HG03108 (cell line): ENCODE results near the gene RNF141.

Experiments
- ATAC-seq: cut with Tn5 transposase; IDR thresholded peaks from one replicate; pipeline ENCODE4 v1.9.1; 2021; ENCODE audit warnings: moderate library complexity; ENCODE audit not compliant: unreplicated experiment

RNF141 gene

GRCh38 chr11:10483584-10483983 lies 57.4 kb downstream of the RNF141 start:
- no peak for ATAC-seq

- ATAC-seq, result no peak
Measured at GRCh38 chr11:10483174-10483573, 57.8 kb downstream of the RNF141 start.

- no peak for ATAC-seq
Measured at GRCh38 chr11:10481560-10482349, 59.2 kb downstream of the RNF141 start.

GRCh38 chr11:10480760-10481159 lies 60.2 kb downstream of the RNF141 start:
- no peak for ATAC-seq

- ATAC-seq, result no peak
Measured at GRCh38 chr11:10480026-10480425, 61.0 kb downstream of the RNF141 start.

- no peak for ATAC-seq
Measured at GRCh38 chr11:10478574-10479550, 62.1 kb downstream of the RNF141 start.

- no peak for ATAC-seq
Measured at GRCh38 chr11:10478066-10478465, 62.9 kb downstream of the RNF141 start.

- no peak for ATAC-seq
Measured at GRCh38 chr11:10477690-10478046, 63.3 kb downstream of the RNF141 start.

GRCh38 chr11:10476927-10477689 lies 63.9 kb downstream of the RNF141 start:
- no peak for ATAC-seq

GRCh38 chr11:10476342-10476741 lies 64.6 kb downstream of the RNF141 start:
- ATAC-seq, result no peak

- no peak for ATAC-seq
Measured at GRCh38 chr11:10474551-10474950, 66.4 kb downstream of the RNF141 start.

- ATAC-seq, result no peak
Measured at GRCh38 chr11:10473371-10473770, 67.6 kb downstream of the RNF141 start.

GRCh38 chr11:10462746-10463300 lies 78.2 kb downstream of the RNF141 start:
- no peak for ATAC-seq
